NT2/D1 (cell line): Measurements from ENCODE around the gene ASMTL.

Source experiments
- SUZ12 ChIP-seq: IDR thresholded peaks from 2 replicates; pipeline ENCODE4 v1.6.1; 2011; ENCODE audit not compliant: insufficient read length, insufficient read depth; ENCODE audit errors: extremely low read depth
- ZNF274 ChIP-seq: IDR thresholded peaks from 2 replicates; pipeline ENCODE4 v1.6.1; 2011; ENCODE audit warnings: mild to moderate bottlenecking, low read depth, low read length

DNA sequence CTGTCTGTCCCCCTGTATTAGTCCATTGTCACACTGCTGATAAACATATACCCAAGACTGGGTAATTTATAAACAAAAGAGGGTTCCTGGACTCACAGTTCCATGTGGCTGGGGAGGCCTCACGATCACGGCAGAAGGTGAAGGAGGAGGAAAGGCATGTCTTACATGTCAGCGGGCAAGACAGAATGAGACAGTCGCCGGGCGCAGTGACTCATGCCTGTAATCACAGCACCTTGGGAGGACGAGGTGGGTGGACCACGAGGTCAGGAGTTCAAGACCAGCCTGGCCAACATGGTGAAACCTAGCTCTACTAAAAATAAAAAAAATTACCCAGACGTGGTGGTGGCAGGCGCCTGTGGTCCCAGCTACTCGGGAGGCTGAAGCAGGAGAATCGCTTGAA lies 91.4 kb downstream of the ASMTL start:
- TF ChIP-seq ZNF274 (no peak), SUZ12 (no peak)
